ENCODE measurements around the gene ZFR.
"Not testable (repeated sequence)": the region's sequence is repeated elsewhere in the genome, so short reads cannot be mapped to it uniquely, and the experiment has no call there.

Gene ZFR

GRCh38 chr5:32378966-32379365 lies 65.6 kb downstream of the ZFR start:
- ATAC-seq, result no peak

GRCh38 chr5:32369542-32370155 lies 74.9 kb downstream of the ZFR start:
- TF ChIP-seq ZC3H10 (CRISPR knock-in tag; IDR thresholded peaks at IDR 0.05) (no peak), CREB5 (CRISPR knock-in tag; IDR thresholded peaks at IDR 0.05; ENCODE audit: low read depth) (no peak), RARB (CRISPR knock-in tag; IDR thresholded peaks at IDR 0.05) (no peak), SNAI2 (CRISPR knock-in tag; IDR thresholded peaks at IDR 0.05) (no peak), OSR1 (CRISPR knock-in tag; IDR thresholded peaks at IDR 0.05) (no peak), TOX (CRISPR knock-in tag; IDR thresholded peaks at IDR 0.05; ENCODE audit: borderline replicate concordance) (no peak), ZNF8 (CRISPR knock-in tag; IDR thresholded peaks at IDR 0.05) (no peak)
- ATAC-seq, result no peak

More at GRCh38 chr5:32378966-32379365, 65.6 kb downstream of the ZFR start:
- TF ChIP-seq PATZ1 (CRISPR knock-in tag; IDR thresholded peaks at IDR 0.05; ENCODE audit: borderline replicate concordance) (no peak), ARNTL (CRISPR knock-in tag; IDR thresholded peaks at IDR 0.05; ENCODE audit: borderline replicate concordance, low read depth) (no peak), ZNF70 (CRISPR knock-in tag; IDR thresholded peaks at IDR 0.05) (no peak), SNAI2 (CRISPR knock-in tag; IDR thresholded peaks at IDR 0.05) (no peak), OSR1 (CRISPR knock-in tag; IDR thresholded peaks at IDR 0.05) (no peak), BACH2 (CRISPR knock-in tag; IDR thresholded peaks at IDR 0.05; ENCODE audit: borderline replicate concordance) (no peak), ZC3H10 (CRISPR knock-in tag; IDR thresholded peaks at IDR 0.05) (no peak)
- TF ChIP-seq, protein P1, sequence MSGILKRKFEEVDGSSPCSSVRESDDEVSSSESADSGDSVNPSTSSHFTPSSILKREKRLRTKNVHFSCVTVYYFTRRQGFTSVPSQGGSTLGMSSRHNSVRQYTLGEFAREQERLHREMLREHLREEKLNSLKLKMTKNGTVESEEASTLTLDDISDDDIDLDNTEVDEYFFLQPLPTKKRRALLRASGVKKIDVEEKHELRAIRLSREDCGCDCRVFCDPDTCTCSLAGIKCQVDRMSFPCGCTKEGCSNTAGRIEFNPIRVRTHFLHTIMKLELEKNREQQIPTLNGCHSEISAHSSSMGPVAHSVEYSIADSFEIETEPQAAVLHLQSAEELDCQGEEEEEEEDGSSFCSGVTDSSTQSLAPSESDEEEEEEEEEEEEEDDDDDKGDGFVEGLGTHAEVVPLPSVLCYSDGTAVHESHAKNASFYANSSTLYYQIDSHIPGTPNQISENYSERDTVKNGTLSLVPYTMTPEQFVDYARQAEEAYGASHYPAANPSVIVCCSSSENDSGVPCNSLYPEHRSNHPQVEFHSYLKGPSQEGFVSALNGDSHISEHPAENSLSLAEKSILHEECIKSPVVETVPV (CRISPR knock-in tag; IDR thresholded peaks at IDR 0.05), result no peak
- TF ChIP-seq, protein P2, sequence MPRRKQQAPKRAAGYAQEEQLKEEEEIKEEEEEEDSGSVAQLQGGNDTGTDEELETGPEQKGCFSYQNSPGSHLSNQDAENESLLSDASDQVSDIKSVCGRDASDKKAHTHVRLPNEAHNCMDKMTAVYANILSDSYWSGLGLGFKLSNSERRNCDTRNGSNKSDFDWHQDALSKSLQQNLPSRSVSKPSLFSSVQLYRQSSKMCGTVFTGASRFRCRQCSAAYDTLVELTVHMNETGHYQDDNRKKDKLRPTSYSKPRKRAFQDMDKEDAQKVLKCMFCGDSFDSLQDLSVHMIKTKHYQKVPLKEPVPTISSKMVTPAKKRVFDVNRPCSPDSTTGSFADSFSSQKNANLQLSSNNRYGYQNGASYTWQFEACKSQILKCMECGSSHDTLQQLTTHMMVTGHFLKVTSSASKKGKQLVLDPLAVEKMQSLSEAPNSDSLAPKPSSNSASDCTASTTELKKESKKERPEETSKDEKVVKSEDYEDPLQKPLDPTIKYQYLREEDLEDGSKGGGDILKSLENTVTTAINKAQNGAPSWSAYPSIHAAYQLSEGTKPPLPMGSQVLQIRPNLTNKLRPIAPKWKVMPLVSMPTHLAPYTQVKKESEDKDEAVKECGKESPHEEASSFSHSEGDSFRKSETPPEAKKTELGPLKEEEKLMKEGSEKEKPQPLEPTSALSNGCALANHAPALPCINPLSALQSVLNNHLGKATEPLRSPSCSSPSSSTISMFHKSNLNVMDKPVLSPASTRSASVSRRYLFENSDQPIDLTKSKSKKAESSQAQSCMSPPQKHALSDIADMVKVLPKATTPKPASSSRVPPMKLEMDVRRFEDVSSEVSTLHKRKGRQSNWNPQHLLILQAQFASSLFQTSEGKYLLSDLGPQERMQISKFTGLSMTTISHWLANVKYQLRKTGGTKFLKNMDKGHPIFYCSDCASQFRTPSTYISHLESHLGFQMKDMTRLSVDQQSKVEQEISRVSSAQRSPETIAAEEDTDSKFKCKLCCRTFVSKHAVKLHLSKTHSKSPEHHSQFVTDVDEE (CRISPR knock-in tag; IDR thresholded peaks at IDR 0.05), result no peak
- TF ChIP-seq, protein P3, sequence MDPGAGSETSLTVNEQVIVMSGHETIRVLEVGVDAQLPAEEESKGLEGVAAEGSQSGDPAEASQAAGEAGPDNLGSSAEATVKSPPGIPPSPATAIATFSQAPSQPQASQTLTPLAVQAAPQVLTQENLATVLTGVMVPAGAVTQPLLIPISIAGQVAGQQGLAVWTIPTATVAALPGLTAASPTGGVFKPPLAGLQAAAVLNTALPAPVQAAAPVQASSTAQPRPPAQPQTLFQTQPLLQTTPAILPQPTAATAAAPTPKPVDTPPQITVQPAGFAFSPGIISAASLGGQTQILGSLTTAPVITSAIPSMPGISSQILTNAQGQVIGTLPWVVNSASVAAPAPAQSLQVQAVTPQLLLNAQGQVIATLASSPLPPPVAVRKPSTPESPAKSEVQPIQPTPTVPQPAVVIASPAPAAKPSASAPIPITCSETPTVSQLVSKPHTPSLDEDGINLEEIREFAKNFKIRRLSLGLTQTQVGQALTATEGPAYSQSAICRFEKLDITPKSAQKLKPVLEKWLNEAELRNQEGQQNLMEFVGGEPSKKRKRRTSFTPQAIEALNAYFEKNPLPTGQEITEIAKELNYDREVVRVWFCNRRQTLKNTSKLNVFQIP (CRISPR knock-in tag; IDR thresholded peaks at IDR 0.05; ENCODE audit: borderline replicate concordance, low read depth), result no peak

GRCh38 chr5:32369032-32369431 lies 75.5 kb downstream of the ZFR start:
- ATAC-seq, result no peak
- TF ChIP-seq SNAI2 (CRISPR knock-in tag; IDR thresholded peaks at IDR 0.05) (no peak), ZFP3 (CRISPR knock-in tag; IDR thresholded peaks at IDR 0.05) (no peak), ZNF70 (CRISPR knock-in tag; IDR thresholded peaks at IDR 0.05) (no peak), ZNF565 (CRISPR knock-in tag; conservative IDR thresholded peaks at IDR 0.05; ENCODE audit: low read depth) (no peak), CSDC2 (CRISPR knock-in tag; IDR thresholded peaks at IDR 0.05) (no peak)
- TF ChIP-seq, protein P2 (CRISPR knock-in tag; IDR thresholded peaks at IDR 0.05), result no peak

DNA sequence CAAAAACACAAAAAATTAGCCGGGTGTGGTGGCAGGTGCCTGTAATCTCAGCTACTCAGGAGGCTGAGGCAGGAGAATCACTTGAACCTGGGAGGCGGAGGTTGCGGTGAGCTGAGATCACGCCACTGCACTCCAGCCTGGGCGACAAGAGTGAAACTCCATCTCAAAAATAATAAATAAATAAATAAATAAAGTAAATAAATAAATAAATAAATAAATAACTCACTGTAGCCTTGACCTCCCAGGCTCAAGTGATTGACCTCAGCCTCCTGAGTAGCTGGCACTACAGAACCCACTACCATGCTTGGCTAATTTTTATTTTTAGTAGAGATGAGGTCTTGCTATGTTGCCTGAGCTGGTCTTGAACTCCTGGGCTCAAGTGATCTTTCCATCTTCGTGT lies 77.3 kb downstream of the ZFR start:
- not testable (repeated sequence) for ATAC-seq
